Muscle of arm (tissue), 12 donors: ENCODE data around the gene PLSCR3. TPM values are rescaled to one million over a fixed set of nuclear protein-coding genes. Genes with fewer than 3 reads are reported as not detected.
A peak's percentile ranks its signal among the peaks of the same experiment; 100 is the strongest.

ENCODE experiments used
- DNase-seq: peaks from one replicate; pipeline ENCODE4 v3.0.0-alpha.2; 2013
- polyA plus RNA-seq, 12 donors: library from polyadenylated mRNA; unstranded; fragments of 120-200 nt; gene quantifications; one replicate each; pipeline ENCODE4 v1.2.1, GENCODE V29; 2013; ENCODE audit not compliant: insufficient read length in 12 of 12

PLSCR3 gene
- polyA plus RNA-seq, 12 donors, result 19.8 to 52.1 (median 23.2) TPM; not detected in 1

GRCh38 chr17:7407485-7408251 is 13.3 kb upstream of the PLSCR3 start, which contains the start of gene NLGN2:
Gene NLGN2 (plus strand): TSS chr17:7407845. CDS start chr17:7408256, 411 bp downstream.
- no peak for DNase-seq

- no peak for DNase-seq
Measured at GRCh38 chr17:7407082-7407481, 12.8 kb upstream of the PLSCR3 start.

- DNase-seq, result no peak
Measured at GRCh38 chr17:7406235-7406825, 12.0 kb upstream of the PLSCR3 start.

GRCh38 chr17:7405350-7406234 is 11.3 kb upstream of the PLSCR3 start:
- DNase-seq, result peak; percentile 59

GRCh38 chr17:7404737-7405349 is 10.5 kb upstream of the PLSCR3 start:
- peak; percentile 61 for DNase-seq

GRCh38 chr17:7403977-7404736 is 9.8 kb upstream of the PLSCR3 start, which contains the start of gene TMEM256:
Gene TMEM256 (minus strand): TSS chr17:7404097. CDS start chr17:7404084, 13 bp downstream.
- peak; percentile 99 for DNase-seq

- no peak for DNase-seq
Measured at GRCh38 chr17:7403727-7403976, 9.3 kb upstream of the PLSCR3 start.

GRCh38 chr17:7403043-7403726 is 8.9 kb upstream of the PLSCR3 start:
- DNase-seq, result peak; percentile 54

- no peak for DNase-seq
Measured at GRCh38 chr17:7398612-7399011, 4.3 kb upstream of the PLSCR3 start.

GRCh38 chr17:7396147-7396546 is 1.8 kb upstream of the PLSCR3 start:
- no peak for DNase-seq

GRCh38 chr17:7393613-7394451 is 493 bp downstream of the PLSCR3 start:
- DNase-seq, result no peak

GRCh38 chr17:7392696-7393612 is 1.4 kb downstream of the PLSCR3 start:
- no peak for DNase-seq

- DNase-seq, result no peak
Measured at GRCh38 chr17:7391307-7391706, 3.0 kb downstream of the PLSCR3 start.

GRCh38 chr17:7389924-7390910 is 4.1 kb downstream of the PLSCR3 start:
- DNase-seq, result no peak

GRCh38 chr17:7388856-7389255 is 5.5 kb downstream of the PLSCR3 start:
- DNase-seq, result no peak

- DNase-seq, result no peak
Measured at GRCh38 chr17:7384489-7385081, 9.7 kb downstream of the PLSCR3 start.
